H1 (cell line): ENCODE data around the gene PRDM2.

Experiments
- CTCF ChIP-seq, 3 experiments: IDR thresholded peaks; 1 replicate in 2 of 3; 2 replicates in 1 of 3; pipeline versions ENCODE4 v1.5.1 to v1.6.1; 2011; ENCODE audit warnings: low read length in 3 of 3, mild to moderate bottlenecking in 3 of 3, inconsistent platforms in 2 of 3, low read depth in 1 of 3, moderate library complexity in 1 of 3; ENCODE audit not compliant: insufficient read depth in 1 of 3; ENCODE audit errors: control extremely low read depth in 1 of 3
- EGR1 ChIP-seq: IDR thresholded peaks from 2 replicates; pipeline ENCODE4 v1.6.1; 2011; ENCODE audit warnings: low read depth, low read length, borderline replicate concordance
- MAX ChIP-seq: IDR thresholded peaks from 2 replicates; pipeline ENCODE4 v1.6.1; 2012; ENCODE audit warnings: inconsistent platforms
- POLR2AphosphoS5 ChIP-seq: IDR thresholded peaks from 2 replicates; pipeline ENCODE4 v1.6.1; 2011; ENCODE audit warnings: low read depth, low read length
- TAF1 ChIP-seq: IDR thresholded peaks from 2 replicates; pipeline ENCODE4 v1.6.1; 2011; ENCODE audit warnings: mild to moderate bottlenecking, low read depth, low read length

- TF ChIP-seq EGR1, result no peak
- no peak for TF ChIP-seq CTCF (IDR thresholded peaks at IDR 0.05; ENCODE audit: control extremely low read depth in 1 of 3, insufficient read depth in 1 of 3, low read depth in 1 of 3, low read length in 3 of 3)
- no peak for TF ChIP-seq TAF1
- TF ChIP-seq POLR2AphosphoS5, result no peak
- TF ChIP-seq MAX, result no peak
Measured at GRCh38 chr1:13760340-13760739, 60.4 kb downstream of the PRDM2 start.
